ENCODE results near the gene CABP1. TPM values are rescaled to one million over a fixed set of nuclear protein-coding genes. Genes with fewer than 3 reads are reported as not detected.

Gene CABP1
- polyA plus RNA-seq, 1 donor = 2.5 TPM

DNA sequence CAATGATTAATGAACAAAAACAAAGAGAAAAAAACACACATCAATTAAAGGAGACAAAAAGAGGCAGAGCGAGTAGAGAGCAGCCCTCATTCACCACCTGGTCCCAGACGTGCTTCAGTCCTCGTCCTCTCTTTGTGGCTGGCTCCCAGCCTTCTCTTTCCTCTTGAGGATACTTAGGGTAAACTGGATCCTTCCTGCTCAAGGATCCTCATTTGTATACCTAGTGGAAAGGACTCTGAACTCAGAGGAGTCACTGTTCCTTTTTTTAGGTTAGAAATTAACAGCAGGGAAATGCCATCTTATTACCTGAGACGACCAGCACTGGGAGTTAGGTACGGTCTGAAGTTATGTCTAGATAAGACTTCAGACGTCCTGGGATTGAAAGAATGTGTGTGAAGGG is 56.2 kb downstream of the CABP1 start:
- DNase-seq = no peak

DNA sequence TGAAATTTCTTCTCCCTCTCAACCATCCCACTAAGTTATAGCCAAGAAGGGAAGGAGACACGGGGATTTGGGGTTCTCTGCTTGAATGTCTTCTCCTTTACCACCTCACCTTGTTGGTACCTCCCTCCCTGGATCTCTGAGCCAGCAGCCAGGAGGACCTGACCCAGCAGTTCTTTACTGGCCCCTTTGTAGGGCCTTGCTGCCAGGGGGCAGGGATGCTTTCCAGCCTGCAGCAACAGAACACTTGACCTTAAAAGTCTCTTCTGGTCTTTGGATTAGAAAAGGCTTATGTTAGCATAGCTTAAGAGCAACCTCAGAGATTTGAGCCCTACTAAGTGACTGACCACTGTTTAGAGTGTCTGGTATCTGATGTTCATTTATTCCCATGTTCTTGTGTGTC is 56.9 kb downstream of the CABP1 start:
- no peak for DNase-seq

DNA sequence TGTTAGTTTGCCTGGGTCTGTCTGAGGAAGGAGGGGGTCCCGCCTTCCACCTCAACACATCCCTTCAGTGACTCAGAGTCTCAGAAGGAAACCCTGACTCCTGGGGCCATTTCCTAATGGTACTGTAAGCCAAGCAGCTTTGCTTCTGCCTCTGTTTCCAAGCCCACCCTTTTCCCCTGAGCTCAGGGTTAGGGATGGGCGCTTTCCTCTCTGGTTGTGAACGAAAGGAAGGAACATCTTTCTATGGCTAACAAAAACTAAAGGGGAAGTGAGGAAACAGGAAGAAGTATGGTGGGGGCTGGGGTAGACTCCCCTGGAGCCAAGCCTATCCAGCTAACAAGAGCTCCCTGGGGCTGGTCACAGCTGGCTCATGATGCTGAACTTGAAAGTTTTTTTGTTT is 58.2 kb downstream of the CABP1 start:
- DNase-seq = no peak

DNA sequence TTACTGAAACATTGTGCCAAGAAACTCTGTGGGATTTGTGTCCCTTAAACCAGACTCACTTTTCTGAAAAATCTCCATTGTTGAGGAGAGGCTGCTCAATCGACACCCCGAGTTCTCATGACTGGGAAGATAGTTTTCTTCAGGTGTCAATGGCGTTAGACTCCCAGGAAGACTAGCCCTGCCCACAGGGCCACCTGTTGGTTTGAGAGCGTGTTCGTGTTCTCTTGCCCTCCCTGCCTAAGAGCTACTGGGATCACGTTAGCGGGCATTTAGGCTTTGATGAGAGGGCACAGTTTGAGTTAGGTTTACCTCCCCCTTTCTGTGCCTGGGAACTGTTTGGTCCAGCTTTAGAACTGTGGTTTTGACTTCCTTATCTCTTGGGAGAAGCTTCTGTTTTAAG is 59.1 kb downstream of the CABP1 start:
- DNase-seq = no peak

DNA sequence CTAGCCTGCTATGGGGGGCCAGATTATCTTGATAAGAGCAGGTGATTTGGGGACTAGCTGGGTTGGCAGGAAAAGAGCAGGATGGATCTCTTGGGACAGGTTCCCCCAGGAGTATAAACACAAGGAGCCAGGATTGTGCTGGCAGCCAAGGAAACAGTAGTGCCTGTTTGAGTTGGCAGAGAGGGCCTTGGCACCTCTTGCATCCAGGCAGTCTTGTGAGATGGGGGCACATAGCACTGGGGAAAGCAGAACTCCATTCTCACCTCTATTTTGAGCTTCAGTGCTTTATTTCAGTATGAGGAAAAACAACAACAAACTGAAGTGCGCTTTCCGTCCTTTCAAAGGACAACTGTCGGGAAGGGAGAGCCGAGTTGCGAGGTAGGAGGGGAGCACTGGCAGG is 60.5 kb downstream of the CABP1 start:
- DNase-seq = no peak

DNA sequence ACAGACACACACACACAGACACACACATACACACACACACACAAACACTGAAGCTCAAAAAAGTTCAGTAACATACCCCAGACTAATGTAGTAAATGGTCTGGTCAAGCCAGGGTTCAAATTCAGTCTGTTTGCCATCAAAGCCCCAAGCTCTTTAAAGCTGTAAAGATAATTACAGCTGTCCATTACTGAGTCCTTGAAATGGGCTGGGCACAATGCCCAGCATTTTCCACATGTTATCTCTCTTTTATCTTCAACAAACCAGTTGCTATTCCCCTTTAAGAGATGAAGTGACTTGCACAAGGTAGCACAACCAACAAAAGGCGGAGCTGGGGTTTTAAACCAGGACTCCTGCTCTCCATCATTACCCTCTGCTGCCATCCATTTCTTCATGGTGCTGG is 62.2 kb downstream of the CABP1 start:
- no peak for DNase-seq

DNA sequence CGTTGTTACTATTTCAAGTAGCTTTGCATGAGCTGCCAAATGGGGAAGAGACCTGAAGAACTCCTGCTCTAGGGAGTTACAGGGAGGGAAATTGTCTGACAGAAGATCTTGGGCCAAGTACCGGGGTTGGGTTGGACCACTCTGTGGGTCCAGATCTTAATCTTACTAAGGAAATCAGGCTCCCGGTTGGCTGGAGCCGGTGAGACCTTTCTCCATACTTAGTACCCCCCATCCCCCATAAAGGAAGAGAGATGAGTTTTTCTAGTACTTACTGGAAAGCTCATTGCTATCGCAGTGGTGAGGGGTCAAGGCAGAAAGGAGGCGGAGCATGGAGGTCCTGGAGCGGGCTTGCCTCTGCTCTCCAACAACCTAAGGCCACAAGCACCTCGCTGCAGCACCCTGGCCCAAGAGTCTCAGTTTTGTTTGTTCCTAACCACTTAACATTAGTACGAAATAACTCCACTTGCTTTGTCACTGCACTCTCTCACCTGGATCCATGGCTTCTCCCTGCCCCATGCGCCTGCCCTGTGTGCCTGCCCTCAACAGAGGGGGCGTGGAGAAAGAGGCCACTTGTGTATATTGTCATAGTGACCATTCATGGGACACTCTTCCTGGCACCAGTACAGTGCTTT is 63.0 kb downstream of the CABP1 start:
- DNase-seq = no peak

DNA sequence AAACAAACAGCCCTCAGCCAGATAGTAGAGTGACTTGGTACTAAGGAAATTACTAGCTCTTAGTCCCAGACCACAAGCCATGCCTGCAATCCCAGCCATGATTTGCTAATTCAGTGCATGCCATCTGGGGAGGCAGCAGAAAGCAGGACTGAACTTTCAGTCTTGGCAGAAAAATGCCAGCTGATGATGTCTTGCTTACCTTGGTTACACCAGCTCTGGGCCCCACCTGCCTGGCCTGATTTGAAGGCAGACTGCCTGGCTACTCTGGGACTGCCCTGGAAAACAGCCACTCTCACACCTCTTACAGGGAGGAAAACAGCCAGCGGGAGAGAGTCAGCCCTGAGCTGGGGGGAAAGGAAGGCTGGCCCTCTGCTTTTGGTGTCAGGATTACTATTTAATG is 65.2 kb downstream of the CABP1 start:
- no peak for DNase-seq

DNA sequence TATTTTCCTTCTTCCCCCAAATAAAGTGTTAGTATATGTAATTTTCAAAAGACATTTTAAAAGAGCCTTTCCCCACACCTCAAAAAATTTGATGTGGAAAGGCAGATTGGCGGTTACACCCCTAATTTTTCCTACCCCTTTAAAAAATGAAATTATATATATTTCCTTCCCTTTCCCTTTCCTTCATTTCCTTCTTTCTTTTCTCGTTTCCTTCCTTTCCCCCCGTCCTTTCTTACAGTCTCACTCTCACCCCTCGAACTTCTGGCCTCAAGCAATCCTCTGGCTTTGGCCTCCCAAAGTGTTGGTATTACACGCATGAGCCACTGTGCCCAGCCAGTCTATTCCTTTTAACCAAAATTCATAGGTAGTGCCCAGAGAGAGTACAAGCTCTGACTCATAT is 65.6 kb downstream of the CABP1 start:
- DNase-seq = no peak

DNA sequence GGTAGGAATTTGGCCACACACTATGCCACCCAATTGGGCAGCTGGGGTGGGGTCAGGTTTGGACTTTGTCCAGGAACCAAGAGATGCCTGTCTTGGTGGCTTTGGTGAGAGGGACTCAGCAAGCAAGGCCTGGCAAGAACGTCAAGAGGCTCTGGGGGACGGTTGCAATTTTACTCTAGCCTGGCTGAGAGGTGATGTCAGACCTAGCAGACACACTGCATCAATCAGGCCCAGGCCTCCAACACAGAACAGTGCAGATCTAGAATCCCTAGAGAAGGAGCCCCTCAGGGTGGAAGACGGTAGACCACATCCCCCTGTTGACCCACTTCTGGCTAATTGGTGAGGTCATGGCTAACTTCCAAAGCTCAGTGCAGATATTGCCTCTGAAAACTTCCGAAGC is 68.2 kb downstream of the CABP1 start:
- no peak for DNase-seq

DNA sequence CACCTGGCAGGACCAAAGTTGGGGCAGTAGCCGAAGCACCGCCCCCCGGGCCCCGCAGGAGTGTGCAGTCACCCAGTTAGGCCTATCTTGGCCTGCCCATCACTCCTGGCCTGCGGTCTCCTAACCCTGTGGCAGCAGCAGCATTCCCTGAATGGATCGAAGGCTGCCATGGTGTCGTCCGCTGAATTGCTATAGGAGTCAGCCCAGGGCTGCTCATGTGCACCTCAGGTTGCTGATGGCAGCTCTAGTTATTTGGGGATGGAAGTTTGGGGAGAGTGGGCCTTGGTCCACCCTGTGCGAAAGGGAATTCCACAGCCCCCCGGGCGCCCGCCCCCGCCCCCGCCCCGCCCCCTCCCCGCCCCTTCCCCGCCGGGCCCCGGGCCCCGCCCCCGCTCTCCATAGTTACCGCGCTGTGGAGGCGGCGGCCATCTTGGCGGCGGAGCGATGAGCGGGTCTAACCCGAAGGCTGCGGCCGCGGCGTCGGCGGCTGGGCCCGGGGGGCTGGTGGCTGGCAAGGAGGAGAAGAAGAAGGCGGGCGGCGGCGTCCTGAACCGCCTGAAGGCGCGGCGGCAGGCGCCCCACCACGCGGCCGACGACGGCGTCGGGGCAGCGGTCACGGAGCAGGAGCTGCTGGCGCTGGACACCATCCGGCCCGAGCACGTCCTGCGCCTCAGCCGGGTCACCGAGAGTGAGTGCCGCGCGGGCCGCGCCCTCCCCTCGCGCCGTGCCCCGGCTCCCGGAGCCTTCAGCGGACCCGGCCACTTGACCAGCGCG is 69.8 kb downstream of the CABP1 start, which contains the start of gene UNC119B:
TSS of gene UNC119B (plus strand) at position 428 of the 774 bp plus-strand sequence. CDS start at position 445, 17 bp downstream.
- peak; percentile 71 for DNase-seq

DNA sequence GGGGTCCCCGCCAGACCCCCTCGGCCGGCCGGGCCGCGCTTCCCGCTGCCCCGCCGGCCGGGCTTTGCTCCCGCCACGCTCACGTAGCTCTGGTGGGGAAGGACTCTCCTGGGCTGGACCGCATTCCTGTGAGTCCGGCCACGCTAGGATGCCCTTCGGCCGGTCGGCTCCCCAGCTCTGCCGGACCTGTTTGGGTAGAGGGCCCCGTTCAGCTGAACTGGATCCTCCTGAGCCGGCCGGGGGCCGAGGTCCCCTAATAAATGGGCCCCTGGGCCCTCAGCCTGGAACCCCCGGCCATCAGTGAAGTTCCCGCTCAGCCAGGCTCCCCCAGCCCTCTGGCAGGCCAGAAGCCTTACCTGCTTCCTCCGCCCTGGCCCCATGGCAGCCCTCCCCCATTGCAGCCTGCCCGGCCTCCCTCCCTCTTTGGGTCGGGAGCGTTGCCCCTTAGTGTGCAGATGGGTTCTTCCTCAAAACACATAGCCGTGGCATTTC is 70.4 kb downstream of the CABP1 start:
- DNase-seq = no peak

DNA sequence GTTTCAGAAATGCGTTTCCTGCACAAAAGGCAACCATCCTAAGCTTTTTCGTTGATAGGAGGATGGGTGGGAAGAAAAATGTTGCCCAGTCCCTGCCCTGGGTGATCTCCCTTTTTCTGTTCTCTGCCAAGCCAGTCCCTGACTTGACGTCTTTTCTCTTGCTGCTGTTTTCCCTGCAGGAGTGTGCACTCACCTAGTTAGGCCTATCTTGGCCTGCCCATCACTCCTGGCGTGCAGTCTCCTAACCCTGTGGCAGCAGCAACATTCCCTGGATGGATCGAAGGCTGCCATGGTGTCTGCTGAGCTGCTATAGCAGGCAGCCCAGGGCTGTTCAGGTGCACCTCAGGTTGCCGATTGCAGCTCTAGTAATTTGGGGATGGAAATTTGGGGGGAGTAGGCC is 71.0 kb downstream of the CABP1 start:
- no peak for DNase-seq

DNA sequence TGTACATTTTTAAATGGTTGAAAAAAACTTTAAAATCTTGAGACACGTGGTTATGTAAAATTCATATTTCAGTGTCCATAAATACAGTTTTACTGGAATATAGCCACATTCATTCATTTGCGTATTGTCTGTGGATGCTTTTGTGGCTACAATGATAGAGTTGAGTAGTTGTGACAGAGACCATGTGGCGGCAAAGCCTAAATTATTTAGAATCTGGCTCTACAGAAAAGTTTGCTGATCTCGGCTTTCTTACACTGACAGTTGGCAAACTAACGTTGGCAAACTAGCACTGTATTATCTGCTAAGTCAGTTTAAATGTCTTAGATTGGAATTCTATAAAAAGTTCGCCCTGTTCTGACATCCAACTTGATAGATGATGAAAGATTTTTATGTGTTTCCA is 72.2 kb downstream of the CABP1 start:
- DNase-seq = no peak

DNA sequence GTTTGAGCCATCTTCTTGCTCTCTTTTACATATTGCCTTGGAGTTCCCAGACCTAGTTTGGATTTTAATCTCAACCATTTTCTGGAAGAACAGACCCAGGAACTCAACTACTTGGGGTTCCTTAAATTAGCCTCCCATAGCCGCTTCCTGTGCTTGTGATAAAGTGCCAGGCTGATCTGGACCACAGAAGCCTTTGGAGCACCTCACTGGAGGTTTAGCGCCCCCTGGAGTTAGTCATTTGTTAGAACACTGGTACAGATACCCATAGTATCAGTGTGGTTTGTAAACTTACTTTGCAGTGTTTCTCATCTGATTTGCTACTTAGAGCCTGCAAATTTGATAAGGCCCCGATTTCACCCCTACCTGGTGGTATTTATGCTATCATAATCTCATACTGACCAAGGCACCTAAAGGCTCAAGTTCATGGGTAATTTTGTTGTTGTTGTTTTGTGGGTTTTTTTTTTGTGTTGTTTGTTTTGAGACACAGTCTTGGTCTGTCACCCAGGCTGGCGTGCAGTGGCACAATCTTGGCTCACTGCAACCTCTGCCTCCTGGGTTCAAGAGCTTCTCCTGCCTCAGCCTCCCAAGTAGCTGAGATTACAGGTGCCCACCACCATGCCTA is 73.5 kb downstream of the CABP1 start:
- DNase-seq = peak; percentile 71

Other genes starting within 250 kb of the CABP1 start
- gene COX6A1, start 202.5 kb upstream of the CABP1 start, polyA plus RNA-seq (ENCODE audit: insufficient read length) = 94.3 TPM
- 31.3 TPM for gene TRIAP1, start 194.2 kb upstream of the CABP1 start, polyA plus RNA-seq (ENCODE audit: insufficient read length)
- gene GATC, start 194.2 kb upstream of the CABP1 start, polyA plus RNA-seq (ENCODE audit: insufficient read length) = 14.5 TPM
- gene SRSF9, start 170.9 kb upstream of the CABP1 start, polyA plus RNA-seq (ENCODE audit: insufficient read length) = 94.2 TPM
- gene DYNLL1, start 144.5 kb upstream of the CABP1 start, polyA plus RNA-seq (ENCODE audit: insufficient read length) = 286 TPM
- gene COQ5, start 111.5 kb upstream of the CABP1 start, polyA plus RNA-seq (ENCODE audit: insufficient read length) = 38.3 TPM
- gene RNF10, start 106.3 kb upstream of the CABP1 start, polyA plus RNA-seq (ENCODE audit: insufficient read length) = 160 TPM
- 22.7 TPM for gene POP5, start 59.2 kb upstream of the CABP1 start, polyA plus RNA-seq (ENCODE audit: insufficient read length)
- 66.0 TPM for gene MLEC, start 46.5 kb downstream of the CABP1 start, polyA plus RNA-seq (ENCODE audit: insufficient read length)
- 11.0 TPM for gene UNC119B, start 69.8 kb downstream of the CABP1 start, polyA plus RNA-seq (ENCODE audit: insufficient read length)
- 22.1 TPM for gene ACADS, start 85.2 kb downstream of the CABP1 start, polyA plus RNA-seq (ENCODE audit: insufficient read length)

Data from hindlimb muscle (tissue), 1 donor.